IPS-11a (cell line): Measurements from ENCODE around the gene ERCC8.
"Not testable (repeated sequence)": the region's sequence is repeated elsewhere in the genome, so short reads cannot be mapped to it uniquely, and the experiment has no call there.

Experiments used
- H3K4me3 ChIP-seq: one replicate; pipeline ENCODE4 v1.5.1; 2013; ENCODE audit warnings: low read depth, low read length, control low read depth

ERCC8 gene, protein sequence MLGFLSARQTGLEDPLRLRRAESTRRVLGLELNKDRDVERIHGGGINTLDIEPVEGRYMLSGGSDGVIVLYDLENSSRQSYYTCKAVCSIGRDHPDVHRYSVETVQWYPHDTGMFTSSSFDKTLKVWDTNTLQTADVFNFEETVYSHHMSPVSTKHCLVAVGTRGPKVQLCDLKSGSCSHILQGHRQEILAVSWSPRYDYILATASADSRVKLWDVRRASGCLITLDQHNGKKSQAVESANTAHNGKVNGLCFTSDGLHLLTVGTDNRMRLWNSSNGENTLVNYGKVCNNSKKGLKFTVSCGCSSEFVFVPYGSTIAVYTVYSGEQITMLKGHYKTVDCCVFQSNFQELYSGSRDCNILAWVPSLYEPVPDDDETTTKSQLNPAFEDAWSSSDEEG

DNA sequence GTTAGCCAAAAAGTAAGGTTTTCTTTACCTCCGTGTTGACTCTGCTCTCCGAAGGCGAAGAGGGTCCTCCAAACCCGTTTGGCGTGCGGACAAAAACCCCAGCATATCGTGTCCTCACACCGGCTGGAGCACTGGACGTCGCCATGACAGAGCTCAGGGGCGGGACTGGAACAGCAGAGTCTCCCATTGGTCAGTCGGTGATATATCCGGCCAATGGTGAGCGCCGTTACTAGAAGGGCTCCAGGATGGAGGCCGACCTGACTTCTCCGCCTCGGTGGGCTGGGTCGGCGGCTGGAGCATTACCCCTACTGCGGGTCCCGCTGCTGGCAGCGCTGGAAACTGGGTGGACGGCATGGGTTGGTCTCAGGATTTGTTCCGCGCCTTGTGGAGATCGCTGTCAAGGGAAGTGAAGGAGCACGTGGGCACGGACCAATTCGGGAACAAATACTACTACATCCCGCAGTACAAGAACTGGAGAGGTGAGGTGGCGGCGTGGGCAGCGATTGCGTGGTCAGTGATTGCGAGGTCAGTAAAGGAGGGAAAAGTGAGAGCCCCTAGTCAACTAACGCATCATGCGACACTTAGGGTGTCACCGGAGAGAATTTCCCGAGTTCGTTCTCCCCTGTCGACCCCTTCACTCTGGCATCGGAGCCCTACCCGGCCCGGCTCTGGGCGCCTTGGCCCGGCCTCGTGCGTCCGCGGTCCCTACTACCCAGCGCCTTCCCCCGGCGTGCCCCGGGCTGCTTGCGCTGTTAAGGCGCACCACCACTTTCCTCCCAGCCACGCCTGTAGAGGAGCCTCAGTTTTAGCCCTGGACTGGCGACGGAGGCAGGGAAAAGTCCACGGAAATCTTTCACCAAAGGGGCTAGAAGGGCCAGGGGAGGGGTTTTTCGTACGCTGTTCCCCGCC is at the start of gene ERCC8, which contains the start of gene NDUFAF2:
Gene ERCC8 (minus strand): TSS at position 167 of the 909 bp plus-strand sequence. CDS start 62 bp downstream, at position 105.
Gene NDUFAF2 (plus strand): TSS at position 302 of the 909 bp plus-strand sequence. CDS start 51 bp downstream, at position 353.
- H3K4me3 ChIP-seq: peak within 1 kb of the TSS; percentile 92

DNA sequence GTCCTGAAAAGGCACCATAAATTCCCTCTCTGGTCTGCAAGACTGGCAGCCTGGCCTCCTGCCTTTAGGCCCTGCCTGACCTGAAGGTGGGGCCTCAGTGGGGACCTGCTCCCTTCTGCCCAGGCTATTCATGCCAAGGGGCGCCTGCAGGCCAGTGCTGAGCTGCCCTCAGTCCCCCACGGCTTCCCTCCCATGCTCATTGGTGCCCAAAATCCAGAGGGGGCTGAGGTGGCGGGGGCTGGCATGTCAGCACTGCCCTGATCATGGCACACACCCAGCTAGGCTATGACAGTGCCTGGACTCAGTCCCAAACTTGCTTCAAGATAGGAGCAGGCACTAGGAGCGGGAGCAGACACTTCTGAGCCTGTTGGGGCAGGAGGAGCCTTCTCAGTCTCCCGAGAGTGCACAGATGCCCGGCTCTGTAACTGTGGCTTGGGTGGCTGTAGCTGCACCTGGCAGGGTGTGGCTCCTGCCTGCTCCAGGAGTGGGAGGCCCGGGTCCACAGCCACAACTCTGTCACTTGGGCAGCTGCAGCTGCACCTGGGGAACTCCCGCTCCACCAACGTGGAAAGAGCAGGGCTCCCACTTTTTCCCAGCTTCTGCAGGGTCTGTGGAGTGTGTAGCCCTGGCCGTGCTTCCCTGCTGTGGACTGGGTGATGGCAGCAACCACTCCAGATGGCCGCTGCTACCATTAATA is 49.2 kb upstream of the ERCC8 start:
- no peak overlapping the region for H3K4me3 ChIP-seq

DNA sequence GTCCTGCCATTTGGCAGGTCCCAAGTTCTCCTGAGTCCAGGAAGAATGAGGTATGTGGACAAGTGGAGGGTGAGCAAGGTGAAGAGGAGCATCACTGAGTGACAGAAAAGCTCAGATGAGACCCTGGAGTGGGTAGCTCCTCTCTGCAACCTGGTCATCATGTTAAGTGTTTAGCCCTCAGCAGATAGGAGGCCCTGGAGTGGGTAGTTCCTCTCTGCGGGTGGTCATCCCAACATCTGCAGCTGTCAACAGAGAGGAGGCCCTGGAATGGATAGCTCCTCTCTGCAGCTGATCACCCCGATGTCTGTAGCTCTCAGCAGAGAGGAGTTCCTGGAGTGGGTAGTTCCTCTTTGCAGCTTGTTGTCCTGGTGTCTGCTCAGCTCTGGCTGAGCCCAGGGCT is 48.6 kb upstream of the ERCC8 start:
- H3K4me3 ChIP-seq: no peak overlapping the region

DNA sequence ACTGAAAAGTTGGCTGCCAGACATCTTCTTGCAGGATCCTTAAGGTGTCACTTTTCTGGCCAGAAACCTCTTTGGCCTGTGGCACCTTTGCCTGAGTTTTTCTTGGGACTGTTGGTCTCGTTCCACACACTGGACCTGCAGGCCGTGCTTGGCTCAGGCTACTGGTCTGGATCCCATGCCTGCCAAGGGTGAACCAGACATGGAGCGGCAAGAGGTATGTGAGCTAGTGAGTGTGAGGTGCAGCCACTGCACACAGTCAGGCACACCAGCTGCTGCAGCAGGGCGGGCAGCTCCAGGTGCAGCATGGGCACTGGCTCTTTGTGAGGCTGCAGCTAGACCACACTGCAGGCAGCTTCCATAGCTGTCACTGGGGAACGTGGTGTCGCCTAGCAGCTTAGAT is 48.0 kb upstream of the ERCC8 start:
- H3K4me3 ChIP-seq: no peak overlapping the region

DNA sequence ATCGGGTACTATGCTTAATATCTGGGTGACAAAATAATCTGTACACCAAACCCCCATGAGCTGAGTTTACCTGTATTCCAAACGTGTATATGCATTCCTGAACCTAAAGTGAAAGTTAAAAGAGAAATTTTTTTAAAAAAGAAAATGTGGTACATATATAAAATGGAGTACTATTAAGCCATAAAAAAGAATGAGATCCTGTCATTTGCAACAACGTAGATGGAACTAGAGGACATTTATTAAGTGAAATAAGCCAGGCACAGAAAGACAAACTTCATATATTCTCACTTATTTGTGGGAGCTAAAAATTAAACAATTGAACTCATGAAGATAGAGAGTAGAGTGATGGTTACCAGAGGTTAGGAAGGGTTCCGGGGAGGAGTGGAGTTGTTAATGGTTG is 44.9 kb upstream of the ERCC8 start:
- H3K4me3 ChIP-seq: no peak overlapping the region

DNA sequence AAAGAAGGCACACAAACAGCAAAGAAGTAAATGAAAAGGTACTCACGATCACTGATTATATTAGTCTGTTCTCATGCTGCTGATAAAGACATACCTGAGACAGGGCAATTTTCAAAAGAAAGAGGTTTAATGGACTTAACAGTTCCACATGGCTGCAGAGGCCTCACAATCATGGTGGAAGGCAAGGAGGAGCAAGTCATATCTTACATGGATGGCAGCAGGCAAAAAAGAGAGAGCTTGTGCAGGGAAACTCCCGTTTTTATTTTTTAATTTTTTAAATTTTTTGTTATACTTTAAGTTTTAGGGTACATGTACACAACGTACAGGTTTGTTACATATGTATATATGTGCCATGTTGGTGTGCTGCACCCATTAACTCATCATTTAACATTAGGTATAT is 37.3 kb upstream of the ERCC8 start:
- H3K4me3 ChIP-seq: not testable (repeated sequence)

DNA sequence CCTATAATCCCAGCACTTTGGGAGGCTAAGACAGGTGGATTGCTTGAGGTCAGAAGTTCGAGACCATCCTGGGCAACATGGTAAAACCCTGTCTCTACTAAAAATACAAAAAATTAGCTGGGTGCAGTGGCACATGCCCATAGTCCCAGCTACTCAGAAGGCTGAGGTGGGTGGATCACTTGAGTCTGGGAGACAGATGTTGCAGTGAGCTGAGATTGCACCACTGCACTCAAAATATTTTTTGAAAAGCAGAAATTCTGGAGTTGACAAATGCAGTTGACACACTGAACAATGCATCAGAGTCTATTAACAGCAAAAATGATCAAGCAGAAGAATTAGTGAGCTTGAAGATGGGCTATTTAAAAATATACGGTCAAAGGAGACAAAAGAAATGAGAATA is 35.6 kb upstream of the ERCC8 start:
- H3K4me3 ChIP-seq: no peak overlapping the region

DNA sequence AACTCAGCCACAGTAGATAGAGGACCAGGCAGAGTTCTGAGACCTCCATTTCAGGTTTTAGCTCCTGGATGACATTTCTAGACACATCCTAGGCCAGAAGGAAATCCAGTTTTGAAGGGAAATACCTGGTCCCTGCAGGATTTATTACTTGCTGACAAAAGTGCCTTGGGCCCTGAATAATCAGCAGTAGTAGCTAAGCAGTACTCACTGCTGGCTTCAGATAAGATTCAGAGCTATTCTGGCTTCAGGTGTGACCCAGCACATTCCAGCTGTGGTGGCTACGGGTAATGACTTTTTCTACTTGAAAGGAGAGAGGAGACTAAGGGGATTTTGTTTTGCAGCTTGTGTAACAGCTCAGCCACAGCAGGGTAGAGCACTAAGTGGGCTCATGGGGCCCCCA is 34.1 kb upstream of the ERCC8 start:
- no peak overlapping the region for H3K4me3 ChIP-seq

DNA sequence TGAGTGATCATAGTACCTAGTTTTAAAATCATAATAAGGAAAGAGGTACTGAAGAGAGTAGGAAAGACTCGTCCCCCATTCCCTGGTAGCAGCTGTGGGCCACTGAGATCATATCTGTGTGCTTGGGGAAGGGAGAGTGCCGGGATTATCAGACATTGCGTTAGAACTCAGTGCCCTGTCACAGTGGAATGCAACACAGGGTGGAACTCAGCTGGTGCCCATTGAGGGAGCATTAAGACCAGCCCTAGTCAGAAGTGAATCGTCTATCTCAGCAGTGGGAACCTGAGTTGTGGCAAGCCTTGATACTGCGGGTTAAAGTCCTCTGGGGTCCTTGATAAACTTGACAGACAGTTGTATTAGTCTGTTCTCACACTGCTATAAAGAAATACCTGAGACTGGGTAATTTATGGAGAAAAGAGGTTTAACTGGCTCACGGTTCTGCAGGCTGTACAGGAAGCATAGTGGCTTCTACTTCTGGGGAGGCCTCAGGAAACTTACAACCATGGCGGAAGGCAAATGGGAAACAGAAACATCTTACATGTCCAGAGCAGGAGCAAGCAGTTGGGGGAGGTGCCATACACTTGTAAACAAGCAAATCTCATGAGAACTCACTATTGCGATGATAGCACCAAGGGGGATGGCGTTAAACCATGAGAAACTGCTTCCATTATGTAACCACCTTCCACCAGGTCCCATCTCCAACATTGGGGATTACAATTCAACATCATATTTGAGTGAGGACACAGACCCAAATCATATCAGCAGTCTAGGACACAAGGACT is 33.3 kb upstream of the ERCC8 start:
- H3K4me3 ChIP-seq: no peak overlapping the region

DNA sequence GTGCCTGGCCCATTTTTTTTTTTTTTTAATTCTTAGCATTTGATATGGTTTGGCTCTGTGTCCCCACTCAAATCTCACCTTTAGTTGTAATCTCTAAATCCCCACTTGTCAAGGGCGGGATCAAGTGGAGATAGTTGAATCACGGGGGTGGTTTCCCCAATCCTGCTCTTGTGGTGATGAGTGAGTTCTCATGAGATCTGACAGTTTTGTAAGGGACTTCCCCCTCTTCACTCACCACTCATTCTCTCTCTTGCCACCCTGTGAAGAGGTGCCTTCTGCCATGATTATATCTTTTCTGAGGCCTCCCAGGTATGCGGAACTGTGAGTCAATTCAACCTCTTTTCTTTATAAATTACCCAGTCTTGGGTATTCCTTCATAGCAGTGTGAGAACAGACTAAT is 27.4 kb upstream of the ERCC8 start:
- H3K4me3 ChIP-seq: no peak overlapping the region

DNA sequence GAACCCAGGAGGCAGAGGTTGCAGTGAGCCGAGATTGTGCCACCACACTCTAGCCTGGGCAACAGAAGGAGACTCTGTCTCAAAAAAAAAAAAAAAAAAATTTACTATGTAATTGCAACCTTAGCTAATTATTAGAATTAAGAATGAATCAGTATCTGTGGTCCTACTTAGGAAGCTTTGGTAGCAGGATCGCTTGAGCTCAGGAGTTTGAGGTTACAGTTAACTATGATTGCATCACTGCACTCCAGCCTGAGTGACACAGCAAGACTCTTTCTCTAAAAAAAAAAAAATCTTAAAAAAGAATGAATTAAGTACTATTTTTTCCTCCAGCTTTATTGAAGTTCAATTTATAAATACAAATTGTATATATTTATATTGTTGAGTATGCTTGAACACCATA is 16.8 kb upstream of the ERCC8 start:
- no peak overlapping the region for H3K4me3 ChIP-seq

DNA sequence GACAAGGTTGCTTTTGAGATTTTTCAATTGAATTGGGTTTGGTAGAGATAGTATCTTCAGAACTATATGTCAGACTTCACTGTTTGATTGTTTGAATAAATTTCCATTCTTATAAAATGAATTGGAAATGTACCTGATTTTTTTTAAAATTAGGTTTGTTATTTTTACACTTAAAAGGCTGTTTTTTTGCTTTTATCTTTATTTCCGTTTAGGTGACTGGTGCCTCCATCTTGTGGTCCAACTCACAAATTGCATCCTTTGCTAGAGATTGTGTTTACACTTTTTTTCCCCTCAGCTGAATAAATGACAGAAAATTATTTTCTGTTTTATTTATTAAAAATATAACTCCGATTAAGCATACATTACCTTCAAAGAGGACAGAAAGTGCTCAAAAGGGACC is 15.7 kb upstream of the ERCC8 start:
- H3K4me3 ChIP-seq: no peak overlapping the region

DNA sequence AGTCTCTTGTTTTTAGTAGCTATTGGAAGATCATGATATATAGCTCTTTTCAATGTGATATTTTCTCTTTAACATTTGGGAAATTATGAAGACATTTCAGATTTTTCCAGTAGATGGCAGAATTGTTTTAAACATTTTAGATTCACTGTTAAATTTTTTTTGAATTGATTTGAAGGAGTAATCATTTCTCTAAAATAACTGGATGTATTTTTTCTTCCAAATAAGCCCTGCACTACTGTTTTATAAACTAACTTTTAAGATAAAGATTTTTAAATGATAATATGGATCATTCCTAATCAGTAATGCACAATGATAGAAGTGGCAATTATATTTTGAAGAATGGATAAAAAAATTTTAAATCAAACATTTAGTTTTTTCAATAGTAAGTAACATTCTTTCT is 14.3 kb upstream of the ERCC8 start:
- no peak overlapping the region for H3K4me3 ChIP-seq

DNA sequence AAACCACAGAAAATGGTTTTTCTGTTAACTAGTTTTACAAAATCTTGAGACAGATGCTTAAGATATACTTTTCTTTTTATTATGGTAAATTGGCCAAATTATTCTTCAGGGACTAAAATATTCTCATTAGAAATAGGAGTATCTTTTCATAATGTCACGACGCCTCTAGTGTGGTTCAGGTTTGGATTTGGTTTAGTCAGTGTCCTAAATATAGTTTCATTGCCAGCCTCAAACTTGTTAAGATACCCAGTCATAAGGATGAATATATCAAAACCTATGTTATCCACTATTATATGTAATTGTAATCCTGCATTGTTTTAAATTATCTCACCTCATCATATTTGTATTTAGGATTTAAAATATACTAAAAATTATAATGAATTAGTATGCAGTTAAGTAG is 13.8 kb upstream of the ERCC8 start:
- H3K4me3 ChIP-seq: no peak overlapping the region

DNA sequence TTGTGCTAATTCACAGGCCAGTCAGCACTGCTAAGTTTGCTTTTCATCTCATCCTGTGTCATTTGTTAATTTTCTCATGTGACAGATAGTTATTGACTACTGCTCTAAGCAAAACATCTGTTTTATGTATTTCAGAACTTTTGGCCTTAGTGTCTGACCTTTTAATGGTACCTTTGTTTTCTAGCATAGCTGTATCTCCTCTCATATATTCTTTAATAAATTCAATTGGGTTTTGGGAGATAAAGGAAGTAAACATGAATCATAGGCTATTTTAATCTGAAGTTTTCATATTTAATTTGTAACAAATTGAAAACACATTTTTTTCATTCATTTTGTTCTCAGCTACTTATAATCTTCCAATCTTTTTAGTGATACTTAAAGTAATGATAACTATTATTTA is 13.2 kb upstream of the ERCC8 start:
- H3K4me3 ChIP-seq: no peak overlapping the region

DNA sequence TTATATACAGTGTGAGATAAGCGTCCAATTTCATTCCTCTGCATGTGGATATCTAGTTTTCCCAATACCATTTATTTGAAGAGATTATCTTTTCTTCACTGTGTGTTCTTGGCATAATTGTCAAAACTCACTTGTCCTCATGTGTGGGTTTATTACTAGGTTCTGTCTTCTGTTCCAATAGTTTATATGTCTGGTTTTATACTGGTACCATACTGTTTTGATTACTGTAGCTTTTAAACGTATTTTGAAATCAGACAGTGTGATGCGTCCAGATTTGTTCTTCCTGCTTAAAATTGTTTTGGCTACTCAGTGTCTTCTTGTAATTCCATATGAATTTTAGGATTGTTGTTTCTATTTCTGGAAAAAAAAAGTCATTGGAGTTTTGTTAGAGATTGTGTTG is 10.4 kb upstream of the ERCC8 start:
- no peak overlapping the region for H3K4me3 ChIP-seq

DNA sequence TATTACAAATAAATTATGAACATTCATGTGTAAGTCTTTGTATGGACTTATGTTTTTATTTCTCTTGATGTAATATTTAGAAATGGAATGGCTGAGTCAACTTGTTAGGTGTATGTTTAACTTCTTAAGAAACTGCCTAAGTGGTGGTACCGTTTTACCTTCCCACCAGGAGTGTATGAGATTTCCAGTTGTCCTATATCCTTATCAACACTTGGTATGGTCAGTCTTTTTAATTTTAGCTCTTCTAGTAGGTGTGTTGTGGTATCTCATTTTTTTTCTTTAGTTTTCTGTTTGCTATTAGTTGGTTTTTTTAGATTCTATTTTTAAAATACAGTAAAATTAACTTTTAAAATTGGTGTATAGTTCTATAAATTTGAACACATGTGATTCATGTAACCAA is 3.9 kb upstream of the ERCC8 start:
- H3K4me3 ChIP-seq: no peak overlapping the region

DNA sequence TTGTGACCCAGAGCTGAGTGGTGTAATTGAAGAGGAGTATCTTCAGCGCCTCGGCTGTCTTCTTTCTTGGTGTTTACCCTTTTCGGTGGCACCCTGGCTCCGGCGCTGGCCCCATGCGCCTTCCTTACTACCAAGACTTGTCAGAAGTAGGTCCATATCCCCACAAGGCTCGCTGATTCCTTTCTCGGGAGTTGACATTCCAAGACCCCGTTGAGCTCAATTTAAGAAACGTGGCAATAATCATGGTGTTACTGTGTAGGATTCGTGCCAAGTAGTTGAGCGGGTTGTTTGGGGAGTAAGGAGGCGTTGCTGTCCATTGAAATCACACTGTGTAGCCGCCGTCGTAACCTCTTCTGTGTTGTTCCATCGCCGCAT is 930 bp upstream of the ERCC8 start:
- peak overlapping the region; percentile 92 for H3K4me3 ChIP-seq

DNA sequence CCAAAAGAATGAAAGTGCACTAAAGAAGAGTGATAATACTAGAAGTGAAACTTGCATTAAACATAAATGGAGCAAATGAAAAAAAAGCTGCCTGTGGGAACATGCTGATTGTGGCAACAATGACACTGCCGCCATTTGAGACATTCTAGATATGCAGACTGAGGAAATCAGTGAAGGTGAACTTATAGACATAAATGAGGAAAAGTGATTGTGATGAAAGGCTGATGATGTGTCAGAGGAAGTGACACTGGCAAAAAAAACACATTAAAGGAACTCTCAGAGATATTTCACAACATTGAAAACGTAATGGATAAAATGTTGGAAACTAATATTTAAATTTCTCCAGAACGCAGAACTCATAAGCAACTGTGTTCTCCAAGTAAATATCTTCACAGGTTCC is 1.2 kb downstream of the ERCC8 start:
- no peak overlapping the region for H3K4me3 ChIP-seq

DNA sequence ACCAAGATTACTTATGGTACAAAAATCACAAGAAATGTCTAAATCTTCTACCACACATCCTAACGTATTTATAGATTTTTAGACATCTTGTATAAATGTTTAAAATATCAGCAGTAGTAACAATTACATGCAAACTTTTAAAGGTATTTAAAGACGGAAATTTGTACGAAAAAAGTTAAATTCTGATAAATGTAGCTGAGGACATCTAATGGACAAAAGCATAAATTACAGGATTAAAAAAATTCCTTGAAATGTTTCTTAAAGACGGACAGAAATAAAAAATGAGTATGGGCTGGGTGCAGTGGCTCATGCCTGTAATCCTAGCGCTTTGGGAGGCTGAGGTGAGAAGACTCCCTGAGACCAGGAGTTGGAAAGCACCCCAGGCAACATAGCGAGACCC is 15.8 kb downstream of the ERCC8 start:
- H3K4me3 ChIP-seq: no peak overlapping the region

DNA sequence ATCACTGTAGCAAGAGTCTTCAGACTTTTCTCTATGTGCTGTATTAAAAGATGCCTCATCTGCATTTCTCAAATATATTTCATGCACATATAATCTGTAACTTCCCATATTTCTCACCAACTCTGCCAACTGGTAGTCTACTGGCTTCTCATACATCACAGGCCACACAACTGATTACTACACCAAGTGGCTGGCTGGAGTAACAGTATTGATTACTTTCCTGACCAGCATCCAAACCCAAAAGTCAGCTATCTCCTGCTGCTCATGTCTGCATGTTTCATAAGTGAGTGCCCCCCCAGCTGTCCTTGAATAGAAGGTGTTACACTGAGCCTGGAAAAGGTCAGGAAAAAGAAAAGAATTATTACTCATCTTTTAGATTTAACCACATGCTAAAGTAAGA is 17.4 kb downstream of the ERCC8 start:
- H3K4me3 ChIP-seq: no peak overlapping the region
